Erythroblast (primary cell): Measurements from ENCODE around the gene SPSB4.

Experiments
- DNase-seq, 2 experiments: peaks; one replicate each; lab custom pipeline; 2025; lab: John Stamatoyannopoulos, UW
- GATA1 ChIP-seq: IDR thresholded peaks from 2 replicates; pipeline ENCODE4 v1.6.1; 2011; ENCODE audit warnings: low read depth, mild to moderate bottlenecking, control low read depth, low read length, moderate library complexity
- POLR2A ChIP-seq: IDR thresholded peaks from 2 replicates; pipeline ENCODE4 v1.6.1; 2011; ENCODE audit warnings: mild to moderate bottlenecking, low read length

The SPSB4 gene

DNA sequence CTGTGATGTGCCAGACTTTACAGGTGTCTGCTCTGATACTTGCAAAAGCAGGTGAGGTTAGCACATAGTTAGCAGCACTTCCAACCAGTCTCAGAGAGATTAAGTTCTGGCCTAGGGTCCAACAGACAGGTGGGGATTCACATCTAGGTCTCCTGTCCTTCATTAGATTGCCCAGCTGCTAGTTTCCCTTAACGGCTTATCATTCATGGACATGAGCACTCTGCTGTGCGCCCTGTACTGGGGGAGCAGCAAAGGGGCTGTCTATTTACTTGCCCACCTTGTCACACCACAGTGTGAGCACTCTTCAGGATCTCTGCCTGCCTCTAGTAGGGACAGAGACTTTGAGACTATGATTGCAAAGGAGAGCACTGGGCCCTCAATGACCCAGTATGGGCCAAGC, 8.7 kb downstream of the SPSB4 start:
- no peak for DNase-seq
- no peak for TF ChIP-seq POLR2A

DNA sequence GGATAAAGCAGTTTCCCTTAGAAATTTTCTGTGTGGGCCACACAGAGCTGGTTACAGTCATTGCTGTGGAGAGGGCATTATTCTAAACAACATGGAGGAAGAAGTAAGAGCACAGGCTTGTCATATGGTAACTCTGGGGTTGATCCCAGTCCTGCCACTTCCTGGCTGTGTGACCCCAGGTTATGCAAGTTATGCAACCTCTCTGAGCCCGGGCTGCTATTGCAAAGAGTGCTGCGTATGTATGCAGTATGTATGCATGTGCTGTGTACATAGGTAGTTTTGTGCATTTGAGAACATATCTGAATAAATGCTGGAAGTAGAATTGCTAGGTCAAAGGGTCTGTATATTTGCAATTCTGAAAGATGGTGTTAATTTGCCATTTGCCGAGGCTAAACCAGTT, 9.2 kb downstream of the SPSB4 start:
- TF ChIP-seq GATA1, result no peak
- TF ChIP-seq POLR2A, result no peak
- DNase-seq, result no peak

DNA sequence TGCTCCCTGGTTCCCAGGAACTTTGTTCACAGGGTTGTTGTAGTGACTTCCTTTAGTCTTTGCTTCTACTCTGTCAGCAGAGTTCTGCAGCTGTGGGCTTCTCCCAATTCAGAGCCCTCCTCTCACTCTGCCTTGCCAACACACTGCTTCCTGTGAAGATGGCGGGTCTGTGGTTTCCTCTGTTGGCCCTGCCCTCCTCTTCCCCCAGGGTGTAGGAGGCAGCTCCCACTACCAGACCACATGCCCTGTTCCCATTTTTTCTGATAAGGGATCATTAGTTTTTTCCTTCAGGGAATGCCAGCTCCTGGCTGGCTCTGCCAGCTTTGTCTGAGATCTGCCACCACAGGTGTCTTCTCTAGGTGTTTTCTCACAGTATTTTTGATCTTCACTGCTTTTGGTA, 12.7 kb downstream of the SPSB4 start:
- TF ChIP-seq GATA1, result no peak
- no peak for DNase-seq

DNA sequence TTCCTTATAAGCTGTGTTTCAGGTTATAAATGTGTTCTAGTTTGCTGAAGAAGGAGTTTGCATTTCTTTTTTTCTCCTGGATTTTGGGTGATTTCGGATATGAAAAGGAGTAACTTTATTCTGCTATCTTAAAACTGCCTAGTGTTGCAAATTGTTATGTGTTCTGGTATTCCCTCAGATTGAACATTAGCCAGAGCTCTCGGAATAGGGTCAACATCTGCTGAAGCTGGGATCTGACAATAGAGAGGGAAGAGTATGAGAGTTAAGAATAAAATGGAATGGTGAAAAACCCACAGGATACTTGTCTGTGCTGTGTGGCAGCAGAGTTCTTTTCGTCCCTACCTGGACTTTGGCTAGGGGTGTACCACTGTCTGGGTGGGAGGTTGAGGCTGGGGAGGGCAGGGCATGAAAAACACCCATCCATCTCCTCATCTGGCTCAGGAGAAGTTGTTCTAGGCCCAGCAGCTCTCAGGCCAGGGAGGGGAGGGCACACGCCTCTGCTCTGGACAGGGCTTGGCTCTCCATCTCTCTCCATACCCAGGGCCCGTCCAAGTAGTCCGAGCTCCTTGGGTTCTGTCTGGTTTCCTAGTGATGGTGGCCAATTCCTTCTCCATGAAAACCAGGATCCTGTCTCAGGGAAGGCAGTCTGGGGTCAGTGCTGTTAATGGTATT, 13.2 kb downstream of the SPSB4 start:
- DNase-seq, result no peak
- TF ChIP-seq GATA1 (no peak), POLR2A (no peak)

DNA sequence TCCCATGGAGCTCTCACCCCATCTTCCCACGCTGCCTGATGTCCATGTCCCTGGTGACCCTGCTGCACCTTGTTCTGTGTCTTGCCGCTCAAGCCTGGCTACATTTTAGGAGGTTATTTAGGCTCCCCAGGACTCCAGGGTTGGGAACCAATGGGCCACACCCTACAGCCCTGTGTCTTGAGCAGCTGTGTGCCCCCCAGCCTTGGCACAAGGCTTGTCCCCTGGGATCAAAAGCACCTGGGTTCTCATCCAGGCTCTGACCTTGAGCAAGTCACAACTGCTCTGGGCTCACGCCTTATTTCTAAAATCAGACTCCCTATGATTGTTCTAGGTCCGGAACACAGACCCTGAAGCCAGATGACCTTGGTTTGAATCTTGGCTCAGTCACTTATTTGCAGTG, 14.1 kb downstream of the SPSB4 start:
- no peak for TF ChIP-seq GATA1
- no peak for TF ChIP-seq POLR2A
- no peak for DNase-seq

DNA sequence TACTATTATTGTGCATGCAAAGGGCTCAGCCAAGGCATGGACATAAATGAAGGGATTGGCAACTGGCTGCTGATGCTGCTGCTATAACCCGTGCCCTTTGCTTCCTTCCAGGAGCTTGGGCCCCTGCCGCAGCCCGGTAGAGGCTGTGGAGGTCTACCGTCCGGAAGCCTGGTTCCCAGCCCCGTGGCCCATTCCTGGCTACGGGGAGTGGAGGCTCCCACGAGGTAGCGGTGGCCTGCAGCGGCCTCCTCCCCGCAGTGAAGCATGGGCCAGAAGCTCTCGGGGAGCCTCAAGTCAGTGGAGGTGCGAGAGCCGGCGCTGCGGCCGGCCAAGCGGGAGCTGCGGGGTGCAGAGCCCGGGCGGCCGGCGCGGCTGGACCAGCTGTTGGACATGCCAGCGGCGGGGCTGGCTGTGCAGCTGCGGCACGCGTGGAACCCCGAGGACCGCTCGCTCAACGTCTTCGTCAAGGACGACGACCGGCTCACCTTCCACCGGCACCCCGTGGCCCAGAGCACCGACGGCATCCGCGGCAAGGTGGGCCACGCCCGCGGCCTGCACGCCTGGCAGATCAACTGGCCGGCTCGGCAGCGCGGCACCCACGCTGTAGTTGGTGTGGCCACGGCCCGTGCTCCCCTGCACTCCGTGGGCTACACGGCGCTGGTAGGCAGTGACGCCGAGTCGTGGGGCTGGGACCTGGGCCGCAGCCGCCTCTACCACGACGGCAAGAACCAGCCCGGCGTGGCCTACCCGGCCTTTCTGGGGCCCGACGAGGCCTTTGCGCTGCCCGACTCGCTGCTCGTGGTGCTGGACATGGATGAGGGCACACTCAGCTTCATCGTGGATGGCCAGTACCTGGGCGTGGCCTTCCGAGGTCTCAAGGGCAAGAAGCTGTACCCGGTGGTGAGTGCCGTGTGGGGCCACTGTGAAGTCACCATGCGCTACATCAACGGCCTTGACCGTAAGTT, 15.0 kb downstream of the SPSB4 start:
- no peak for DNase-seq
- TF ChIP-seq GATA1 (no peak), POLR2A (no peak)

DNA sequence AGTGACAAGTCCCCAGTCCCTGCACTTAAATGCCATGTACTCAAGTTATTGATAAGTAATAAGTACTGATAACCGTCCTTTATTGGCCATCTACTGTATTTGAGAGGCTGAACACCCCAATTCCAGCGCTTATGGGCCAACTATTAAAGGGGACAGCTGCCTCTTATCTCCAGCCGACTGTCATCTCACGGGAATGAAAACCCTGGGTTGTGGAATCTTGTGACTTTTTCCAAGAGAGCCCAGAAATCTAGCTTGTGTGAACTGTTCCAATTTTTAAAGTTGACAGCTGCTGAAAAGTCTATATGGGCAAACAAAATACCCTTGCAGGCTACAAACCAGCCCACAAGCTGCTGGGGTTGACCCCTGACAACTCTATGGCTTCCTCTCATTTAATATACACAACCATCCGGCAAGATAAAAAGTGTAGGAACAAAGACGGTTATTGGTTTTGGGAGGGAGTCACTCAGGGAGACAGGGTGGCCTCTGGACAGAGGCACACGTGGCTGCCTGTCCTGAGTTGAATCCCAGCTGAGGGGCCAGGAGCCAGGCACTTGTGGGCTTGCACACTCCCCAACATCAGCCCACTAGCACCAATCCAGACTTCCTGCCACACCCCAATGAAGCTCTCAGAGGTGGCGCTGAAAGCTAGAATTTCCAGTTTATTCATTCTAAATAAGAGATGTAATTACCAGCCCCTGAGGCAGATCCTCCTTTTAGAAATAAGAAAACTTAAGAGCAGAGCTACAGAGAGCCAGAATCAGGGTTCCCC, 16.2 kb downstream of the SPSB4 start:
- DNase-seq, result no peak
- TF ChIP-seq POLR2A (no peak), GATA1 (no peak)

DNA sequence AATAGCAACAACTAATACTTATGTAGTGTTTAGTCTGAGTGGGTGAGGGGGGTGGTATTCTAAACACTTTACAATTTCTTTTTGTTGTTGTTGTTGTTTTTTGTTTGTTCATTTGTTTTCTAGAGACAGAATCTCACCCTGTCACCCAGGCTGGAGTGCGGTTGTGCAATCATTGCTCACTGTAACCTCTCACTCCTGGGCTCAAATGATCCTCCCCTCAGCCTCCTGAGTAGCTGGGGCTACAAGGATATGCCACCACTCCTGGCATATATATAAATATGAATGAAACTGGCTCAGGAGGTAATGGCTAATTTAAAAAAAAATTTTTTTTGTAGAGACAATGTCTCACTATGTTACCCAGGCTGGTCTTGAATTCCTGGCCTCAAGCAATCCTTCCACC, 19.1 kb downstream of the SPSB4 start:
- no peak for DNase-seq
- TF ChIP-seq GATA1, result no peak
- no peak for TF ChIP-seq POLR2A

DNA sequence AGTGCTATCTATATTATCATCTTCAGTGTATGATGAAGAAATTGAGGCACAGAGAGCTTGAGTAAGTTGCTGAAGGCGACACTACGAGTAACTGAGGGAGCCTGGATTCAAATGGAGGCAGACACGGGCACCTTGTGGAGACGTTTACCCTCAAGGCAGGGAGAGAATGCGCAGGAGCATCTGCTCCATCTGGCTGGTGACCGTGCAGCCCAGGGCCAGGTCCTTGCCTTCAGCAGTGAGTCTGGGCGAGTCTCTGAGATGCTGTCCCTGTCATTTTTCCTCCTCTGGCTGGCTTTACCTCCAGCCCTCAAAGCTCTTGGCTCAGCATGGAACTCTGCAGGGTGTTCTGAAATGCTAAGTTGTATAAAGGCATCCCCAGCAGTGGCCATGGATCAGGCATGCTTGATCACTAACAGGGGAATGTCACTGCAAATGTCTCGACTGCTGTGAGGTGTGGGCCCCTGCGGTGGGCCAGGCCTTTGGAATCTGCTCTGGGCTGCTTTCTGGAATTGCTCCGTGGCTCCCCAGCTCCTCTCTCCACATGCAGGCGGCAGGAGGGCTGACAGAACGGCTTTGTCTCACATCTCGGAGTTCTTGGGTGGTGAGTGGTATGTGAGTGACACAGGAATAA, 19.7 kb downstream of the SPSB4 start:
- no peak for DNase-seq

DNA sequence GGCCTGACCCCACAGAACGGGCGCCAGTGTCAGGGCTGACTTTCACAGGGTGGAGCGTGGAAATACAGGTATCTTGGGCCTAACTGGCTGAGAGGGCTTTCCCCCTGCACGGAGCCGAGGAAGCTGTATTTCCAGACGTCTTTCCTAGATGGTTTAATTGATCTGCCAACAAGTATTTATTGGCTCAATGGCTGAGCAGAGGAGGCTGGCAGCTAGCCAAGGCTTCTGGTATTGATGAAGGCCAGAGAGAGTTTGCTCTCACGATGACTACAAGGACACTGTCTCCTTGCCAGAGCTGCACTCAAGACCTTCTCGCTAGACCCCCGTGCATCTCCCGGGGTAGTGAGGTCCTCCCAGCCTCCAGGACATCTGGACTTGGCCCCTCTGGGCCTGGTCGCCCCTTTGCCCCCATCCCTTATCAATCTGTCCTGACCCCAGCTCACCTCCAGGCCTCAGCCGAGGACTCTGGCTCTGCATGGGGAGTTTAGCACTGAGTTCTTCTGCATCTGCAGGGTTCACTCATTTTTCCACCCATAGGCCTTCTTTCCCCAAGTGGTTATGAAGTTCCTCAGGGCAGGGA, 20.6 kb downstream of the SPSB4 start:
- DNase-seq, result peak in 1 of 2 experiments; percentile 2
- TF ChIP-seq POLR2A, result no peak
- no peak for TF ChIP-seq GATA1

More for the DNA sequence above, 19.7 kb downstream of the SPSB4 start:
- TF ChIP-seq GATA1 (no peak), POLR2A (no peak)

DNA sequence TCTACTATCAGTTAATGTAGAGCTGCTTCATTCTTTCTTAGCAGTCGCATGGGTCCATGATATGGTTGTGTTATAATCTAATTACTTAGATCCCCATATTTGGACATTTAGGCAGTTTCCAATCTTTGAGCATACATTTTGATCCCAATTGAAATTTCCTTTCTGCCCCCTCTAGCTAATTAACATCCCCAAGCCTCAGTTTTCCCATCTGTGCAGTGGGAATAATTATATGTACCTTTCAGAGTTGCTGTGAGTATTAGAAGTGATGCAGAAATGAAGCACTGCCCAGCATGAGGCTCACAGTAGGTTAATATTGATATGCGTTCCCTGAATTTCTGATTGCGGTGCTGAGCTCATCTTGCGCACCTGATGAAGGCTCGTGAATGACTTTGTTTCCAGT, 21.8 kb downstream of the SPSB4 start:
- TF ChIP-seq GATA1 (no peak), POLR2A (no peak)
- DNase-seq, result no peak

DNA sequence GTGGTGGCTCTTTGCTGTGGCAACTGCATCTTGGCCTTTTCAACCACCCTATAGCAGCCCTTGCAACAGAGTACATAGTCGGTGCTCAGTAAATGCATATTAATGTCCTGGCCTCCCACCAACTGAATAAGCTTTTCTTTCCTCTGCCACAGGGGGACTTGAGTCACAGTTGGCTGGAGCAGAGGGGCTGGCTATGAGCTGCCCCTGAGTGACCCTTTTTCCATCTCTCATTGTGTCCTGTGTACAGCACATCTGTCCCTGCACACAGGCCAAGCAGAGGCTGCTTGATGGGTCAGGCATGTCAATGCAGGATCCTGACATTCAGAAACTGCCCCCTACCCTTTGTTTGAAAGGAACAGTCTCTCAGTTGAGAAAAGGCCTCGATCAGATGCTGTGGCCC, 22.4 kb downstream of the SPSB4 start:
- DNase-seq, result no peak
- no peak for TF ChIP-seq GATA1
- TF ChIP-seq POLR2A, result no peak

DNA sequence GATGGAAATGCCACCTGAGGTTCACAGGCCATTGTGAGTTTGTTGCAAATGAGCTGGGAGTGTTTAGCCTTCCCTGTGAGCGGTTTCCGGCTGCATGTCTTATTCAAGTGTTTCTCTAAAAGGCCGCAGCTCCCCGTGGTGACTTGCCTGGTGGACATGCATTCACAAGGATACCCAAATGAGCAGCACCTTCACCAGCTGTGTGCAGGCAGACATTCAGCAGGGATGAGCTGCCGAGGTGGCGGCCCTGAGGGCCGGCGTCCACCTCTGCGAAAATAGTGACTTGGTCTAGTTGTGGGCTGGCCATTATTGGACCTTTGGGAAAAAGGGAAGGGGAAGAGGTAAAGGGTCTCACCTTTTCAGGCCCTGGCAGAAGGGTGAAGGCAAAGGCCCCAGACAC, 23.4 kb downstream of the SPSB4 start:
- no peak for DNase-seq
- TF ChIP-seq GATA1, result no peak
- no peak for TF ChIP-seq POLR2A
